A549 treated with dexamethasone at 1 μM for 4 hours (cell line): ENCODE data around the gene OR52E5. TPM values are rescaled to one million over a fixed set of nuclear protein-coding genes. Genes with fewer than 3 reads are reported as not detected.

ENCODE experiments used
- total RNA-seq: library from RNA; stranded (reverse); fragments of 200-300 nt; extraction: Qiagen RNA extraction; gene quantifications from 5 replicates; pipeline ENCODE4 v1.2.3, GENCODE V29; 2022

The OR52E5 gene
- not detected in 5 replicates for total RNA-seq

GRCh38 chr11:5892908-5893307 lies at the start of gene OR52E5:
OR52E5 (plus strand) TSS chr11:5893208; CDS start chr11:5900777, 7,569 bp downstream.

GRCh38 chr11:5857590-5857989 lies 35.4 kb upstream of the OR52E5 start, which contains the start of gene OR52E8:
OR52E8 (minus strand) TSS chr11:5857690; CDS start chr11:5857690, 0 bp downstream.

DNA sequence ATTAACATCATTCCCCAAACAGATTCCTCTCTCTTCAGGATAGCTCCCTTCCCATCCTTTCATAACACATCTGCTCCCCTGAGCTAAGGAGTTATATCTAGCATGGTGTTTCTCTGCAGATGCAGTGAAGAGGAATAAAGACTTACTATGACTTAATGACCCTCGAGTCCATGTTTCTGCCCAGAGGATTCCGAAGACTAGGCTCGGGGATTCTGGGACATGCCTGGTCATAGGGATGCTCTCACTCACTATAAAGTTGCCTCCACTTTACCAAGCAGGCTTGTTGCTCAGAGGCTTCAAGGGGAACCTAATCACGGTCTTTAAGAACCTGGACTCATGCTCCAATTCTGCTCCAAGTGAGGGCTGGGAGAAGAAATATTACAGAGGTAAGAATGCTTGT lies 12.7 kb upstream of the OR52E5 start, which contains the start of gene OR52E4:
Gene OR52E4, plus strand, starts transcription at position 301 of the 400 bp plus-strand sequence. CDS start 3,664 bp downstream, outside the sequence.

DNA sequence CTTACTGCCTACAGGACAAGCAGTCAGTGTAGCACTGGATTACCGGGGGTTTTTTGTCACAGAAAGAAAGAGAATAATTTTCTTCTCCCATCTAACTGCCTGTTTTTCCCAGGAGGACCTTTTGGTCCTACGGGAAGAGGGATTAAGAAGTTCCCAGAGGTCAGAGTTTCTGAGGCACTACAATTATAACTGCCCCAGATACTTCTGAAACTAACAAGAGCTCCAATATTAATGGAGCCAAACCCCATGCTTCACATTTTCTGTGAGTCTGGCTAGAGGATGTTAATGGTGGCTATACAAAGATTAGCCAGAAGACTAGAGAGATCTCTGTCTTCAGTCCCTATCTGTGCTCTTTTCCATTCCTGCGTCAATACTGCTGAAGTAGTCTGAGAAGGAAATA lies 48.9 kb downstream of the OR52E5 start, which contains the start of gene OR56A3:
Gene OR56A3, plus strand, starts transcription at position 301 of the 400 bp plus-strand sequence. CDS start 5,096 bp downstream, outside the sequence.

Other genes with a start within 250 kb of the OR52E5 start
- 8.6 to 10.0 TPM (median 9.2 TPM) in 5 replicates for gene TRIM5, start 208.1 kb upstream of the OR52E5 start, total RNA-seq
- gene TRIM22, start 203.4 kb upstream of the OR52E5 start, total RNA-seq: 0.73 to 1.5 TPM (median 0.84 TPM) in 5 replicates
- gene OR56B1, start 156.8 kb upstream of the OR52E5 start, total RNA-seq: not detected in 5 replicates
- gene OR52N4, start 139.0 kb upstream of the OR52E5 start, total RNA-seq: not detected in 5 replicates
- gene OR52N5, start 109.9 kb upstream of the OR52E5 start, total RNA-seq: not detected in 5 replicates
- gene OR52N1, start 101.9 kb upstream of the OR52E5 start, total RNA-seq: not detected in 5 replicates
- not detected in 5 replicates for gene OR52N2, start 84.3 kb upstream of the OR52E5 start, total RNA-seq
- gene OR52E6, start 51.3 kb upstream of the OR52E5 start, total RNA-seq: not detected in 5 replicates
- gene OR52E8, start 35.5 kb upstream of the OR52E5 start, total RNA-seq: not detected in 5 replicates
- gene OR52E4, start 12.6 kb upstream of the OR52E5 start, total RNA-seq: not detected in 5 replicates
- not detected in 5 replicates for gene OR56A3, start 49.0 kb downstream of the OR52E5 start, total RNA-seq
- not detected in 5 replicates for gene OR56A5, start 75.3 kb downstream of the OR52E5 start, total RNA-seq
- gene OR52L1, start 93.8 kb downstream of the OR52E5 start, total RNA-seq: not detected in 5 replicates
- gene OR56A4, start 113.7 kb downstream of the OR52E5 start, total RNA-seq: not detected in 5 replicates
- not detected in 5 replicates for gene OR56A1, start 137.6 kb downstream of the OR52E5 start, total RNA-seq
- gene OR56B4, start 214.5 kb downstream of the OR52E5 start, total RNA-seq: not detected in 5 replicates